ENCODE measurements around the gene CES4A. TPM values are rescaled to one million over a fixed set of nuclear protein-coding genes. Genes with fewer than 3 reads are reported as not detected.
"Not testable (repeated sequence)": the region's sequence is repeated elsewhere in the genome, so short reads cannot be mapped to it uniquely, and the experiment has no call there.

The CES4A gene
- polyA plus RNA-seq, 1 experiment = 4.5 TPM

DNA sequence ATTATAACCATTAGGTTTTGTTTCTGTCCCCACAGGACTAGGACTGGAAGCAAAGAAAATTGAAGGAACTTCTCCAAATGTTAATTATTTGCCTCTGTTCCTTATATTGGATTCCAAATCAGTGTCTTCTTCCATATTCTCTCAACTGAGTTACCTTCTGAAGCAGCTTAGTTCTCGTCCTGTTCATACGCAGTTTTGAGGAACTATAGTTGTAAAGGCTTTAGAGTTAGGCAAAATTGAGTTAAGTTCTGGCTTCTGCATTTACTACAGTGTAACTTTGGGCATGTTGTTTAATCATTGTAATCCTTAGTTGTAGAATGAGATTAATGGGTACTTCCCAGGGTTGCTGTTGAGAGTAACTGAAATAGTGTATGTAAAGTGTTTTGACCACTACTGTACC is 51.8 kb downstream of the CES4A start:
- CTCF ChIA-PET = interaction anchor here (1.6 to 2.0 kb wide), 2 partner anchors 8 to 61 kb away, joined by 4 to 6 read pairs; no protein-coding TSS in a partner anchor
- DNase-seq (ENCODE audit: low read depth) = no peak
- POLR2A ChIA-PET = no interaction called here
- H3K36me3 ChIP-seq (ENCODE audit: control insufficient read depth, insufficient read depth, low read length) = no peaks in the 10 kb centered on the region
- H3K27me3 ChIP-seq (ENCODE audit: control insufficient read depth, insufficient read depth, low read length) = no peaks in the 10 kb centered on the region
- H3K4me3 ChIP-seq (ENCODE audit: low read depth, low read length) = no peak overlapping the region
- TF ChIP-seq, protein P1, sequence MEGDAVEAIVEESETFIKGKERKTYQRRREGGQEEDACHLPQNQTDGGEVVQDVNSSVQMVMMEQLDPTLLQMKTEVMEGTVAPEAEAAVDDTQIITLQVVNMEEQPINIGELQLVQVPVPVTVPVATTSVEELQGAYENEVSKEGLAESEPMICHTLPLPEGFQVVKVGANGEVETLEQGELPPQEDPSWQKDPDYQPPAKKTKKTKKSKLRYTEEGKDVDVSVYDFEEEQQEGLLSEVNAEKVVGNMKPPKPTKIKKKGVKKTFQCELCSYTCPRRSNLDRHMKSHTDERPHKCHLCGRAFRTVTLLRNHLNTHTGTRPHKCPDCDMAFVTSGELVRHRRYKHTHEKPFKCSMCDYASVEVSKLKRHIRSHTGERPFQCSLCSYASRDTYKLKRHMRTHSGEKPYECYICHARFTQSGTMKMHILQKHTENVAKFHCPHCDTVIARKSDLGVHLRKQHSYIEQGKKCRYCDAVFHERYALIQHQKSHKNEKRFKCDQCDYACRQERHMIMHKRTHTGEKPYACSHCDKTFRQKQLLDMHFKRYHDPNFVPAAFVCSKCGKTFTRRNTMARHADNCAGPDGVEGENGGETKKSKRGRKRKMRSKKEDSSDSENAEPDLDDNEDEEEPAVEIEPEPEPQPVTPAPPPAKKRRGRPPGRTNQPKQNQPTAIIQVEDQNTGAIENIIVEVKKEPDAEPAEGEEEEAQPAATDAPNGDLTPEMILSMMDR (IDR thresholded peaks at IDR 0.05; ENCODE audit: insufficient read depth, low read depth, low read length) = no peak

DNA sequence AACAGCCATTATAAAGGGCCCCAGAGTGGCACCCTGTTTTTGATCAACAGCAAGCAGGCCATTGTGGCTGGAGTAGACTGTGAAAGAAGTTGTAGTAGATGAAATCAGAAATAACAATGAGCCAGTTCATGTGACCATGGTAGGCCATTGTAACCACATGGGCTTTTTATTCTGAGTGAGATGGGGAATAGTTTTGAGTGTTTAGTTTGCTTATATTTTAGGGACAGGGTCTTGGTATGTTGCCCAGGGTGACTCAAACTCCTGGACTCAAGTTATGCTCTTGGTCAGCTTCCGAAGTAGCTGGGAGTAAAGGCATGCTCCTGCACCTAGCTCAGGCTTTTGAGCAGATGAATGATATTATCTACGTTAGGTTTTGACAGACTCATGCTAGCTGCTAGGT is 52.5 kb downstream of the CES4A start:
- CTCF ChIA-PET = interaction anchor here (0.7 to 2.3 kb wide), 3 partner anchors 10 to 633 kb away, joined by 3 to 5 read pairs (median 4); no protein-coding TSS in a partner anchor
- Histone ChIP-seq H3K36me3 (ENCODE audit: control insufficient read depth, insufficient read depth, low read length) (no peaks in the 10 kb centered on the region), H3K4me3 (ENCODE audit: low read depth, low read length) (no peak overlapping the region), H3K27me3 (ENCODE audit: control insufficient read depth, insufficient read depth, low read length) (no peaks in the 10 kb centered on the region)
- DNase-seq (ENCODE audit: low read depth) = no peak
- TF ChIP-seq, protein P1 (IDR thresholded peaks at IDR 0.05; ENCODE audit: insufficient read depth, low read depth, low read length) = no peak
- POLR2A ChIA-PET = no interaction called here

DNA sequence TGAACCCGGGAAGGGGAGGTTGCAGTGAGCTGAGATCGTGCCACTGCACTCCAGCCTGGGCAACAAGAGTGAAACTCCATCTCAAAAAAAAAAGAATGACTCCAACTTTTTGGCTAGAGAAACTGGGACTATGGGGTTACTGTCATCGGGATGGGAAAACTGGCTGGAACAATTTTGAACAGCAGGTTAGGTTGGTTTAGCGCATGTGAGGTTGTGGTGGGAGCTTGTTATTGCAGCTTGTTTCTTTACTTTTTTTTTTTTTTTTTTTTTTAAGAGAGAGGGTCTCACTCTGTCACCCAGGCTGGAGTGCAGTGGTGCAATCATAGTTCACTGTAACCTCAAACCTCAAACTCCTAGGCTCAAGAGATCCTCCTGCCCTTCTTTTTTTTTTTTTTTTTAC is 53.1 kb downstream of the CES4A start:
- H3K27me3 ChIP-seq (ENCODE audit: control insufficient read depth, insufficient read depth, low read length); H3K36me3 ChIP-seq (ENCODE audit: control insufficient read depth, insufficient read depth, low read length); POLR2A ChIA-PET; DNase-seq (ENCODE audit: low read depth); H3K4me3 ChIP-seq (ENCODE audit: low read depth, low read length): not testable (repeated sequence)
- CTCF ChIA-PET = interaction anchor here (0.6 to 2.3 kb wide), 4 partner anchors 11 to 1352 kb away, joined by 3 to 5 read pairs (median 4); no protein-coding TSS in a partner anchor

DNA sequence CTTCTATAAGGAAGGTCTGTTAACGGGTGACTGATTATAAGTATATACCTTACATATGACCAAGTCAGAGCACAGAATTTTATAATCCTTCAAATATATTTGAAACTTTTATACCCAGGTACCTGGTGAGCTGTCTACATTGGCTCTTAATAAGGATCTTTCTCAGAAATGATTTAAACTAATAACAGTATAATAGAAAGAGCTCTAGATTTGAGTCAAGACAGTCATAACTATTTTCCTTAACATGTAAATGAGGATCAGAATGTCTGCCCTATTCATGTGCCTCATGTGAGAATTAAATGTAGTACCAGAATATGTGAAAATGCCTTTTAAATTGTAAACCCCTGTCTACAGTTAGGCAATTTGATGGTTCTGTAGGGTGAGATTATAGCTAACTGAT is 55.0 kb downstream of the CES4A start:
- DNase-seq (ENCODE audit: low read depth) = no peak
- Histone ChIP-seq H3K4me3 (ENCODE audit: low read depth, low read length) (no peak overlapping the region), H3K27me3 (ENCODE audit: control insufficient read depth, insufficient read depth, low read length) (no peaks in the 10 kb centered on the region), H3K36me3 (ENCODE audit: control insufficient read depth, insufficient read depth, low read length) (no peaks in the 10 kb centered on the region)
- ChIA-PET CTCF (interaction anchor here (0.6 to 1.6 kb wide), 3 partner anchors 9 to 285 kb away, joined by 3 to 6 read pairs (median 4); no protein-coding TSS in a partner anchor), POLR2A (no interaction called here)
- TF ChIP-seq, protein P1 (IDR thresholded peaks at IDR 0.05; ENCODE audit: insufficient read depth, low read depth, low read length) = no peak

DNA sequence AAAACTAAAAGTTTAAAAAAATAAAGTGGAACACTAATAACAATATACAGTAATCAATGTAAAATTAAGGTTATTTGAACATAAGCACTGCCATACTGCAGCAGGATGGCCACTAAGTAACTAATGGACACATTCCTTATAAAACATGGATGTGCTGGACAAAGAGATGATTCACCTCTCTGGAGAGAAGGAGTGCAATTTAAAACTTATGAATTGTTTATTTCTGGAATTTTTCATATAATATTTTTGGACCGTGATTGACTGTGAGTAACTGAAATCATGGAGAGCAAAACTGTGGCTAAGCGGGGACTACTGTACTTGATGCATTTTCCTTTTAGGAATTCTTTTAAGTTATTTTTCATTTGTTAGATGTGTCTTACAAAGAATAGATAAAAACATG is 62.4 kb downstream of the CES4A start:
- ChIA-PET CTCF (no interaction called here), POLR2A (no interaction called here)
- H3K36me3 ChIP-seq (ENCODE audit: control insufficient read depth, insufficient read depth, low read length) = peaks cover 2% of the 10 kb centered on the region; the same call in 1 of the 2 replicates
- H3K4me3 ChIP-seq (ENCODE audit: low read depth, low read length) = no peak overlapping the region
- no peak for DNase-seq (ENCODE audit: low read depth)
- TF ChIP-seq, protein P1 (IDR thresholded peaks at IDR 0.05; ENCODE audit: insufficient read depth, low read depth, low read length) = no peak
- no peaks in the 10 kb centered on the region for H3K27me3 ChIP-seq (ENCODE audit: control insufficient read depth, insufficient read depth, low read length)

DNA sequence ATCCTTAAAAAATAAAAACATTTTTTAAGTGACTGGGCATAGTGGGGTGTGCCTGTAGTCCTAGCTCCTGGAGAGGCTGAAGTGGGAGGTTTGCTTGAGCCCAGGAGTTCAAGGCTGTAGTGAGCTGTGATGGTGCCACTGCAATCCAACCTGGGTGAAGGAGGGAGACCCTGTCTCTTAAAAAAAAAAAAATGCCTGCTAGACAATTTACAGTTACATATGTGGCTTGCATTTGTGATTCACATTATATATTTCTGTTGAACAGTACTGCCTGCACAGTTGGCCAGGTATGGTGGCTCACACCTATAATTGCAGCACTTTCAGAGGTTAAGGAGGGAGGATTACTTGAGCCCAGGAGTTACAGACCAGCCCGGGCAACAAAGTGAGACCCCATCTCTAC is 64.0 kb downstream of the CES4A start:
- Histone ChIP-seq H3K36me3 (ENCODE audit: control insufficient read depth, insufficient read depth, low read length) (peaks cover 2% of the 10 kb centered on the region; the same call in 1 of the 2 replicates), H3K27me3 (ENCODE audit: control insufficient read depth, insufficient read depth, low read length) (no peaks in the 10 kb centered on the region), H3K4me3 (ENCODE audit: low read depth, low read length) (no peak overlapping the region)
- CTCF ChIA-PET = interaction anchor here (2.3 kb wide), 1 partner anchor 9 kb away, joined by 6 read pairs; no protein-coding TSS in a partner anchor
- TF ChIP-seq, protein P1 (IDR thresholded peaks at IDR 0.05; ENCODE audit: insufficient read depth, low read depth, low read length) = no peak
- DNase-seq (ENCODE audit: low read depth) = no peak
- POLR2A ChIA-PET = no interaction called here
